ENCODE data around the gene C3orf20. TPM values are rescaled to one million over a fixed set of nuclear protein-coding genes. Genes with fewer than 3 reads are reported as not detected.

The C3orf20 gene
- total RNA-seq, 1 experiment from 2014 or later: not detected

- no peak for DNase-seq (ENCODE audit: low read depth, low spot score)
- Histone ChIP-seq H3K4me3 (ENCODE audit: low read depth in 2 of 2, low read length in 2 of 2) (no peak overlapping the region), H3K9me3 (ENCODE audit: control insufficient read depth, insufficient read depth, low read depth, low read length) (no peaks in the 10 kb centered on the region), H3K36me3 (ENCODE audit: control insufficient read depth, insufficient read depth, low read length) (no peaks in the 10 kb centered on the region), H3K4me1 (ENCODE audit: control insufficient read depth, insufficient read depth, low read length) (no peaks in the 10 kb centered on the region), H3K27ac (ENCODE audit: low read length) (no peak overlapping the region), H3K27me3 (ENCODE audit: control insufficient read depth, insufficient read depth, low read length) (no peaks in the 10 kb centered on the region)
- ChIA-PET POLR2A (no interaction called here), CTCF (no interaction called here)
- in situ Hi-C loops (cut with HindIII; ENCODE audit: low pct_unique_long_range_greater_than_20kb, low sequenced_read_pairs): no loop called here
- intact Hi-C loops (cut with micrococcal nuclease; ENCODE audit: unreplicated experiment): no loop called here
- BruUV-seq (replicated peaks): no TSS peak
- TF ChIP-seq POLR2AphosphoS5 (IDR thresholded peaks at IDR 0.05; ENCODE audit: low read depth, low read length) (no peak), CTCF (IDR thresholded peaks at IDR 0.05) (no peak), SIN3A (IDR thresholded peaks at IDR 0.05; ENCODE audit: borderline replicate concordance, insufficient read depth, low read depth, low read length) (no peak), TCF7L2 (IDR thresholded peaks at IDR 0.05; ENCODE audit: low read depth, low read length) (no peak), REST (IDR thresholded peaks at IDR 0.05; ENCODE audit: insufficient read depth in 1 of 2, low read depth in 2 of 2, low read length in 1 of 2) (no peak)
- no peak for ATAC-seq
Measured at GRCh38 chr3:14786369-14786768, 111.4 kb downstream of the C3orf20 start.

GRCh38 chr3:14787630-14788029 lies 112.7 kb downstream of the C3orf20 start:
- ChIA-PET CTCF (no interaction called here), POLR2A (no interaction called here)
- no peaks in the 10 kb centered on the region for H3K4me1 ChIP-seq (ENCODE audit: control insufficient read depth, insufficient read depth, low read length)
- no peaks in the 10 kb centered on the region for H3K27me3 ChIP-seq (ENCODE audit: control insufficient read depth, insufficient read depth, low read length)
- in situ Hi-C loops (cut with HindIII; ENCODE audit: low pct_unique_long_range_greater_than_20kb, low sequenced_read_pairs): no loop called here
- no peak overlapping the region for H3K4me3 ChIP-seq (ENCODE audit: low read depth in 2 of 2, low read length in 2 of 2)
- H3K27ac ChIP-seq (ENCODE audit: low read length): no peak overlapping the region
- no TSS peak for BruUV-seq (replicated peaks)
- no peaks in the 10 kb centered on the region for H3K36me3 ChIP-seq (ENCODE audit: control insufficient read depth, insufficient read depth, low read length)
- no peak for TF ChIP-seq CTCF (IDR thresholded peaks at IDR 0.05)
- no peak for TF ChIP-seq TCF7L2 (IDR thresholded peaks at IDR 0.05; ENCODE audit: low read depth, low read length)
- ATAC-seq: no peak
- intact Hi-C loops (cut with micrococcal nuclease; ENCODE audit: unreplicated experiment): no loop called here
- H3K9me3 ChIP-seq (ENCODE audit: control insufficient read depth, insufficient read depth, low read depth, low read length): no peaks in the 10 kb centered on the region
- no peak for DNase-seq (ENCODE audit: low read depth, low spot score)

GRCh38 chr3:14788644-14789043 lies 113.7 kb downstream of the C3orf20 start:
- no peaks in the 10 kb centered on the region for H3K9me3 ChIP-seq (ENCODE audit: control insufficient read depth, insufficient read depth, low read depth, low read length)
- H3K36me3 ChIP-seq (ENCODE audit: control insufficient read depth, insufficient read depth, low read length): no peaks in the 10 kb centered on the region
- BruUV-seq (replicated peaks): no TSS peak
- no peaks in the 10 kb centered on the region for H3K4me1 ChIP-seq (ENCODE audit: control insufficient read depth, insufficient read depth, low read length)
- no peaks in the 10 kb centered on the region for H3K27me3 ChIP-seq (ENCODE audit: control insufficient read depth, insufficient read depth, low read length)
- ATAC-seq (no peak), DNase-seq (ENCODE audit: low read depth, low spot score) (no peak)
- ChIA-PET CTCF (no interaction called here), POLR2A (no interaction called here)
- intact Hi-C loops (cut with micrococcal nuclease; ENCODE audit: unreplicated experiment): no loop called here
- no peak overlapping the region for H3K27ac ChIP-seq (ENCODE audit: low read length)
- no peak overlapping the region for H3K4me3 ChIP-seq (ENCODE audit: low read depth in 2 of 2, low read length in 2 of 2)
- in situ Hi-C loops (cut with HindIII; ENCODE audit: low pct_unique_long_range_greater_than_20kb, low sequenced_read_pairs): no loop called here
- no peak for TF ChIP-seq REST (IDR thresholded peaks at IDR 0.05; ENCODE audit: insufficient read depth in 1 of 2, low read depth in 2 of 2, low read length in 1 of 2)
